IMR-90 (cell line): ENCODE measurements around the gene COG8. TPM values are rescaled to one million over a fixed set of nuclear protein-coding genes. Genes with fewer than 3 reads are reported as not detected.

ENCODE experiments used
- ATAC-seq: fragments of 200-7000 bp; cut with Tn5 transposase; 2 replicates; pipeline ENCODE4 v1.9.1; 2020; ENCODE audit warnings: low read depth, mild to moderate bottlenecking, moderate library complexity
- BruUV-seq: library from RNA; stranded (reverse); fragments of 400-500 nt; replicated peaks from 2 replicates; lab custom pipeline; 2021; lab: Mats Ljungman, UMichigan
- CTCF ChIA-PET: fragments of 300-600 bp; formaldehyde crosslinking; extraction: SDS; loops from one replicate; lab custom pipeline; 2021; ENCODE audit warnings: antibody characterized with exemption; lab: Yijun Ruan, JAX
- POLR2A ChIA-PET: fragments of 300-600 bp; sonication (Branson Sonifier 250); formaldehyde crosslinking; loops from one replicate; lab custom pipeline; 2022; ENCODE audit warnings: antibody characterized with exemption; ENCODE audit not compliant: unreplicated experiment; lab: Charles Lee
- DNase-seq: peaks from one replicate; pipeline ENCODE4 v3.0.0; 2013
- H2AFZ ChIP-seq: replicated peaks from 2 replicates; pipeline ENCODE3; 2013; ENCODE audit warnings: low read length, mild to moderate bottlenecking; ENCODE audit not compliant: poor library complexity
- H2AK5ac ChIP-seq: 2 replicates; pipeline ENCODE4 v1.6.1; 2013; ENCODE audit warnings: low read depth, low read length, inconsistent platforms
- H2AK9ac ChIP-seq: replicated peaks from 2 replicates; pipeline ENCODE3; 2013; ENCODE audit warnings: mild to moderate bottlenecking, low read depth, low read length, moderate library complexity; ENCODE audit not compliant: poor library complexity
- H2BK120ac ChIP-seq: 2 replicates; pipeline ENCODE4 v1.6.1; 2013; ENCODE audit warnings: low read depth, low read length, inconsistent platforms
- H2BK15ac ChIP-seq: 3 replicates; pipeline ENCODE4 v1.6.1; 2013; ENCODE audit warnings: low read depth, low read length, inconsistent platforms
- H2BK20ac ChIP-seq: 2 replicates; pipeline ENCODE4 v1.6.1; 2013; ENCODE audit warnings: low read depth, mild to moderate bottlenecking, inconsistent platforms, low read length, moderate library complexity
- H2BK5ac ChIP-seq: 2 replicates; pipeline ENCODE4 v1.6.1; 2013; ENCODE audit warnings: mild to moderate bottlenecking, low read depth, low read length, inconsistent platforms; ENCODE audit not compliant: poor library complexity, severe bottlenecking
- H3K14ac ChIP-seq: replicated peaks from 2 replicates; pipeline ENCODE4 v1.6.1; 2013; ENCODE audit warnings: low read depth, low read length, inconsistent platforms
- H3K18ac ChIP-seq: 2 replicates; pipeline ENCODE4 v1.6.1; 2013; ENCODE audit warnings: low read depth, low read length, control low read depth
- H3K23ac ChIP-seq: 2 replicates; pipeline ENCODE4 v1.6.1; 2013; ENCODE audit warnings: low read depth, low read length, inconsistent platforms
- H3K27ac ChIP-seq: 2 replicates; pipeline ENCODE4 v1.5.1; 2013; ENCODE audit warnings: mild to moderate bottlenecking, control low read depth, low read length; ENCODE audit not compliant: insufficient read depth
- H3K27me3 ChIP-seq: 2 replicates; pipeline ENCODE4 v1.6.1; 2013; ENCODE audit warnings: low read length; ENCODE audit not compliant: control insufficient read depth, insufficient read depth
- H3K36me3 ChIP-seq: 2 replicates; pipeline ENCODE4 v1.6.1; 2013; ENCODE audit warnings: low read length, mixed read lengths; ENCODE audit not compliant: control insufficient read depth, insufficient read depth
- H3K4ac ChIP-seq: 2 replicates; pipeline ENCODE4 v1.6.1; 2013; ENCODE audit warnings: low read depth, low read length, inconsistent platforms
- H3K4me1 ChIP-seq: 2 replicates; pipeline ENCODE4 v1.6.1; 2013; ENCODE audit warnings: low read length, mixed read lengths; ENCODE audit not compliant: control insufficient read depth, insufficient read depth
- H3K4me2 ChIP-seq: 2 replicates; pipeline ENCODE4 v1.6.1; 2013; ENCODE audit warnings: low read depth, mild to moderate bottlenecking, control low read depth, low read length, moderate library complexity
- H3K4me3 ChIP-seq: 2 replicates; pipeline ENCODE4 v1.5.1; 2013; ENCODE audit warnings: low read depth, mild to moderate bottlenecking, control low read depth, low read length, moderate library complexity; ENCODE audit not compliant: insufficient read depth
- H3K56ac ChIP-seq: 2 replicates; pipeline ENCODE4 v1.6.1; 2013; ENCODE audit warnings: low read length, inconsistent platforms; ENCODE audit not compliant: insufficient read depth; ENCODE audit errors: extremely low read depth
- H3K79me1 ChIP-seq, 2 experiments: 2 replicates each; pipeline ENCODE4 v1.6.1; 2013; ENCODE audit warnings: low read length in 2 of 2, inconsistent platforms in 1 of 2, low read depth in 1 of 2
- H3K9ac ChIP-seq: 2 replicates; pipeline ENCODE4 v1.6.1; 2013; ENCODE audit warnings: low read depth, low read length, control low read depth
- H3K9me1 ChIP-seq: 2 replicates; pipeline ENCODE4 v1.6.1; 2013; ENCODE audit warnings: low read length, inconsistent platforms; ENCODE audit not compliant: insufficient read depth
- H3K9me3 ChIP-seq: 2 replicates; pipeline ENCODE4 v1.6.1; 2013; ENCODE audit warnings: low read length; ENCODE audit not compliant: control insufficient read depth, insufficient read depth
- H4K20me1 ChIP-seq: 2 replicates; pipeline ENCODE4 v1.6.1; 2013; ENCODE audit warnings: low read length, inconsistent platforms; ENCODE audit not compliant: insufficient read depth
- H4K5ac ChIP-seq: 2 replicates; pipeline ENCODE4 v1.6.1; 2013; ENCODE audit warnings: mild to moderate bottlenecking, low read depth, low read length, control low read depth
- H4K8ac ChIP-seq, 2 experiments: 2 replicates each; pipeline ENCODE4 v1.6.1; 2013; ENCODE audit warnings: low read depth in 2 of 2, low read length in 2 of 2, control low read depth in 1 of 2, inconsistent platforms in 1 of 2
- H4K91ac ChIP-seq: 2 replicates; pipeline ENCODE4 v1.6.1; 2013; ENCODE audit warnings: low read depth, low read length, inconsistent platforms; ENCODE audit not compliant: insufficient read depth
- BHLHE40 ChIP-seq: fragments of 150-350 bp; IDR thresholded peaks from 2 replicates; pipeline ENCODE4 v1.6.1; 2016; ENCODE audit warnings: mild to moderate bottlenecking, low read depth, low read length
- CEBPB ChIP-seq: IDR thresholded peaks from 2 replicates; pipeline ENCODE4 v1.6.1; 2012; ENCODE audit warnings: low read depth, low read length, improper control_type of control experiment
- MAZ ChIP-seq: IDR thresholded peaks from 2 replicates; pipeline ENCODE4 v1.6.1; 2012; ENCODE audit warnings: low read depth, mild to moderate bottlenecking, low read length, improper control_type of control experiment, moderate library complexity, borderline replicate concordance
- MXI1 ChIP-seq: IDR thresholded peaks from 2 replicates; pipeline ENCODE4 v1.6.1; 2012; ENCODE audit warnings: low read depth, mild to moderate bottlenecking, low read length, moderate library complexity, borderline replicate concordance
- POLR2A ChIP-seq: IDR thresholded peaks from 2 replicates; pipeline ENCODE4 v1.6.1; 2012; ENCODE audit warnings: mild to moderate bottlenecking, low read depth, low read length
- RAD21 ChIP-seq: IDR thresholded peaks from 2 replicates; pipeline ENCODE4 v1.6.1; 2012; ENCODE audit warnings: low read length, improper control_type of control experiment
- RCOR1 ChIP-seq: IDR thresholded peaks from 2 replicates; pipeline ENCODE4 v1.6.1; 2012; ENCODE audit warnings: mild to moderate bottlenecking, low read length, improper control_type of control experiment; ENCODE audit not compliant: insufficient replicate concordance
- SMC3 ChIP-seq: fragments of 150-350 bp; IDR thresholded peaks from 2 replicates; pipeline ENCODE4 v1.6.1; 2016; ENCODE audit warnings: low read depth, mild to moderate bottlenecking, antibody characterized with exemption, low read length, moderate library complexity
- WGBS, 2 experiments: methylation state at CpG; one replicate each; pipeline versions ENCODE4 v1.1.5 to v1.1.7; 2013; ENCODE audit warnings: missing lambda C conversion rate in 2 of 2; ENCODE audit not compliant: insufficient read length in 1 of 2; ENCODE audit errors: extremely low coverage in 2 of 2; 5-methylcytosine and 5-hydroxymethylcytosine counted together
- dilution Hi-C: fragments of 300-500 bp; cut with HindIII; formaldehyde crosslinking; loops from one replicate; pipeline ENCODE4 v1.14.3; 2018; ENCODE audit warnings: low sequenced_read_pairs; ENCODE audit not compliant: unreplicated experiment
- in situ Hi-C: fragments of 300-500 bp; cut with MboI; formaldehyde crosslinking; loops from 3 replicates; pipeline ENCODE4 v1.14.3; 2019; ENCODE audit warnings: low sequenced_read_pairs, inconsistent platforms, mixed read lengths
- intact Hi-C: fragments of 100-400 bp; cut with micrococcal nuclease; formaldehyde crosslinking; loops from 2 replicates; pipeline ENCODE4 v1.10.0; 2022
- polyA plus RNA-seq, 3 experiments: library from polyadenylated mRNA; depleted of rRNA; stranded (reverse); fragments of >200 nt; gene quantifications; 2 replicates each; pipeline ENCODE4 v1.2.3, GENCODE V29; 2012; ENCODE audit warnings: low replicate concordance in 1 of 3
- total RNA-seq: library from RNA; depleted of rRNA; stranded (reverse); fragments of >200 nt; gene quantifications from 2 replicates; pipeline ENCODE4 v1.2.3, GENCODE V29; 2012
- TF ChIP-seq, protein P1 (sequence below): conservative IDR thresholded peaks from 2 replicates; pipeline ENCODE4 v1.5.1; 2012; ENCODE audit warnings: mild to moderate bottlenecking, low read depth, low read length, improper control_type of control experiment
- TF ChIP-seq, protein P2 (sequence below): fragments of 150-350 bp; IDR thresholded peaks from 2 replicates; pipeline ENCODE4 v1.6.1; 2017; ENCODE audit warnings: mild to moderate bottlenecking, antibody characterized with exemption, low read length, low read depth

COG8 gene
- total and polyA plus RNA-seq, 2 of the 4 experiments (the other 2 are of a cell fraction), result 23.4 to 26.2 TPM

GRCh38 chr16:69386596-69386995 lies 47.2 kb upstream of the COG8 start:
- TF ChIP-seq POLR2A, result no peak
- no peak for TF ChIP-seq MXI1
- TF ChIP-seq, protein P1, sequence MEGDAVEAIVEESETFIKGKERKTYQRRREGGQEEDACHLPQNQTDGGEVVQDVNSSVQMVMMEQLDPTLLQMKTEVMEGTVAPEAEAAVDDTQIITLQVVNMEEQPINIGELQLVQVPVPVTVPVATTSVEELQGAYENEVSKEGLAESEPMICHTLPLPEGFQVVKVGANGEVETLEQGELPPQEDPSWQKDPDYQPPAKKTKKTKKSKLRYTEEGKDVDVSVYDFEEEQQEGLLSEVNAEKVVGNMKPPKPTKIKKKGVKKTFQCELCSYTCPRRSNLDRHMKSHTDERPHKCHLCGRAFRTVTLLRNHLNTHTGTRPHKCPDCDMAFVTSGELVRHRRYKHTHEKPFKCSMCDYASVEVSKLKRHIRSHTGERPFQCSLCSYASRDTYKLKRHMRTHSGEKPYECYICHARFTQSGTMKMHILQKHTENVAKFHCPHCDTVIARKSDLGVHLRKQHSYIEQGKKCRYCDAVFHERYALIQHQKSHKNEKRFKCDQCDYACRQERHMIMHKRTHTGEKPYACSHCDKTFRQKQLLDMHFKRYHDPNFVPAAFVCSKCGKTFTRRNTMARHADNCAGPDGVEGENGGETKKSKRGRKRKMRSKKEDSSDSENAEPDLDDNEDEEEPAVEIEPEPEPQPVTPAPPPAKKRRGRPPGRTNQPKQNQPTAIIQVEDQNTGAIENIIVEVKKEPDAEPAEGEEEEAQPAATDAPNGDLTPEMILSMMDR, result no peak
- TF ChIP-seq SMC3, result no peak
- no peak for TF ChIP-seq MAZ
- TF ChIP-seq, protein P2, sequence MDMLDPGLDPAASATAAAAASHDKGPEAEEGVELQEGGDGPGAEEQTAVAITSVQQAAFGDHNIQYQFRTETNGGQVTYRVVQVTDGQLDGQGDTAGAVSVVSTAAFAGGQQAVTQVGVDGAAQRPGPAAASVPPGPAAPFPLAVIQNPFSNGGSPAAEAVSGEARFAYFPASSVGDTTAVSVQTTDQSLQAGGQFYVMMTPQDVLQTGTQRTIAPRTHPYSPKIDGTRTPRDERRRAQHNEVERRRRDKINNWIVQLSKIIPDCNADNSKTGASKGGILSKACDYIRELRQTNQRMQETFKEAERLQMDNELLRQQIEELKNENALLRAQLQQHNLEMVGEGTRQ, result no peak
- TF ChIP-seq BHLHE40, result no peak
- TF ChIP-seq RAD21, result no peak
- TF ChIP-seq CEBPB, result no peak
- no peak for TF ChIP-seq RCOR1
- H3K4me2 ChIP-seq, result no peak overlapping the region

More at GRCh38 chr16:69386596-69386995, 47.2 kb upstream of the COG8 start:
- H2AK5ac ChIP-seq, result no peak overlapping the region; the same call in 1 of the 2 replicates
- H4K8ac ChIP-seq, result peak overlapping the region; percentile 24 to 28; a peak in 2 of 4 replicates
- H2BK15ac ChIP-seq, result no peak overlapping the region
- no peak overlapping the region for H2BK120ac ChIP-seq
- no peak overlapping the region for H3K27ac ChIP-seq
- H3K36me3 ChIP-seq, result peaks cover 6% of the 10 kb centered on the region
- in situ Hi-C loops (no loop called here), dilution Hi-C loops (no loop called here), intact Hi-C loops (no loop called here)
- H2BK5ac ChIP-seq, result no peak overlapping the region
- no peaks in the 10 kb centered on the region for H3K27me3 ChIP-seq
- ATAC-seq (no peak), DNase-seq (peak; percentile 39)
- H4K20me1 ChIP-seq, result no peaks in the 10 kb centered on the region
- H3K56ac ChIP-seq, result no peak overlapping the region
- peaks cover 3% of the 10 kb centered on the region; the same call in 1 of the 2 replicates for H3K9me1 ChIP-seq
- CTCF ChIA-PET, result interaction anchor here (0.9 kb wide), 1 partner anchor 10 kb away, joined by 3 read pairs; no protein-coding TSS in a partner anchor
- H4K5ac ChIP-seq, result peak overlapping the region; percentile 35; the same call in 1 of the 2 replicates
- H3K79me1 ChIP-seq, result peaks cover 17 to 26% of the 10 kb centered on the region in 2 experiments
- WGBS, 2 experiments, result no CpG with 5 or more reads among the region's 1 CpG
- no peak overlapping the region for H3K18ac ChIP-seq
- no TSS peak for BruUV-seq
- H3K14ac ChIP-seq, result no peak overlapping the region; the same call in 1 of the 2 replicates
- H3K23ac ChIP-seq, result no peak overlapping the region
- no peaks in the 10 kb centered on the region for H3K9me3 ChIP-seq
- no peaks in the 10 kb centered on the region; the same call in 1 of the 2 replicates for H3K4me1 ChIP-seq
- no peak overlapping the region for H2AK9ac ChIP-seq
- POLR2A ChIA-PET, result no interaction called here
- H2AFZ ChIP-seq, result peak overlapping the region; percentile 64
- H3K9ac ChIP-seq, result no peak overlapping the region
- no peak overlapping the region for H3K4me3 ChIP-seq
- 0 out of 2 replicates have a peak overlapping the region, but pooled peaks have one; percentile 27 for H3K4ac ChIP-seq
- 0 out of 2 replicates have a peak overlapping the region, but pooled peaks have one; percentile 25 for H2BK20ac ChIP-seq
- H4K91ac ChIP-seq, result no peak overlapping the region
